Stomach smooth muscle (tissue), 2 donors: ENCODE data around the gene THBD.

Experiments used
- H3K27ac ChIP-seq: one replicate; pipeline ENCODE4 v1.7.0; 2013; ENCODE audit warnings: mild to moderate bottlenecking, low read length, inconsistent platforms
- H3K27me3 ChIP-seq, 2 donors: one replicate each; pipeline ENCODE4 v1.7.0; 2013; ENCODE audit warnings: low read length in 2 of 2; ENCODE audit not compliant: insufficient read depth in 2 of 2, control insufficient read depth in 1 of 2
- H3K36me3 ChIP-seq, 2 donors: one replicate each; pipeline ENCODE4 v1.7.0; 2013; ENCODE audit warnings: low read length in 2 of 2; ENCODE audit not compliant: control insufficient read depth in 2 of 2, insufficient read depth in 2 of 2
- H3K4me1 ChIP-seq: one replicate; pipeline ENCODE4 v1.7.0; 2013; ENCODE audit warnings: low read length; ENCODE audit not compliant: control insufficient read depth, insufficient read depth
- H3K4me3 ChIP-seq, 2 donors: one replicate each; pipeline ENCODE4 v1.7.0; 2013; ENCODE audit warnings: low read length in 2 of 2
- H3K9ac ChIP-seq, 2 donors: one replicate each; pipeline ENCODE4 v1.7.0; 2013; ENCODE audit warnings: low read length in 2 of 2, mild to moderate bottlenecking in 1 of 2
- H3K9me3 ChIP-seq, 2 donors: one replicate each; pipeline ENCODE4 v1.7.0; 2013; ENCODE audit warnings: low read length in 2 of 2; ENCODE audit not compliant: control insufficient read depth in 2 of 2
- donor health status: healthy.
- donor health status: Pancreatic carcinoma.

THBD gene

GRCh38 chr20:23083553-23084220 is 34.2 kb upstream of the THBD start:
- Histone ChIP-seq H3K36me3 (no peaks in the 10 kb centered on the region), H3K27ac (peak overlapping the region; percentile 18), H3K9me3 (no peaks in the 10 kb centered on the region), H3K27me3 (no peaks in the 10 kb centered on the region), H3K4me1 (peaks cover 22% of the 10 kb centered on the region), H3K9ac (peak overlapping the region in 1 of 2 donors; percentile 45), H3K4me3 (peak overlapping the region in 1 of 2 donors; percentile 59)

GRCh38 chr20:23082846-23083552 is 33.5 kb upstream of the THBD start:
- H3K4me3 ChIP-seq: peak overlapping the region in 1 of 2 donors; percentile 59
- peak overlapping the region in 1 of 2 donors; percentile 16 for H3K9ac ChIP-seq
- H3K4me1 ChIP-seq: peaks cover 22% of the 10 kb centered on the region
- no peaks in the 10 kb centered on the region for H3K27me3 ChIP-seq
- peak overlapping the region; percentile 18 for H3K27ac ChIP-seq
- no peaks in the 10 kb centered on the region for H3K9me3 ChIP-seq
- no peaks in the 10 kb centered on the region for H3K36me3 ChIP-seq

GRCh38 chr20:23081263-23081819 is 31.9 kb upstream of the THBD start:
- H3K36me3 ChIP-seq: no peaks in the 10 kb centered on the region
- peaks cover 13% of the 10 kb centered on the region for H3K4me1 ChIP-seq
- no peak overlapping the region for H3K4me3 ChIP-seq
- no peak overlapping the region for H3K9ac ChIP-seq
- H3K9me3 ChIP-seq: no peaks in the 10 kb centered on the region
- no peak overlapping the region for H3K27ac ChIP-seq
- no peaks in the 10 kb centered on the region for H3K27me3 ChIP-seq

GRCh38 chr20:23080521-23080920 is 31.0 kb upstream of the THBD start:
- no peak overlapping the region for H3K27ac ChIP-seq
- no peak overlapping the region for H3K4me3 ChIP-seq
- H3K9me3 ChIP-seq: no peaks in the 10 kb centered on the region
- H3K9ac ChIP-seq: no peak overlapping the region
- H3K36me3 ChIP-seq: no peaks in the 10 kb centered on the region
- no peaks in the 10 kb centered on the region for H3K27me3 ChIP-seq
- H3K4me1 ChIP-seq: peaks cover 8% of the 10 kb centered on the region

- H3K9ac ChIP-seq: no peak overlapping the region
- no peaks in the 10 kb centered on the region for H3K36me3 ChIP-seq
- no peaks in the 10 kb centered on the region for H3K27me3 ChIP-seq
- H3K4me3 ChIP-seq: no peak overlapping the region
- no peak overlapping the region for H3K27ac ChIP-seq
- H3K9me3 ChIP-seq: no peaks in the 10 kb centered on the region
- peaks cover 6% of the 10 kb centered on the region for H3K4me1 ChIP-seq
Observed at GRCh38 chr20:23079926-23080325, 30.5 kb upstream of the THBD start.

- no peak overlapping the region for H3K9ac ChIP-seq
- no peak overlapping the region for H3K27ac ChIP-seq
- H3K4me3 ChIP-seq: no peak overlapping the region
- H3K9me3 ChIP-seq: no peaks in the 10 kb centered on the region
- H3K27me3 ChIP-seq: no peaks in the 10 kb centered on the region
- H3K36me3 ChIP-seq: no peaks in the 10 kb centered on the region
- peaks cover 5% of the 10 kb centered on the region for H3K4me1 ChIP-seq
Observed at GRCh38 chr20:23079016-23079351, 29.5 kb upstream of the THBD start.

GRCh38 chr20:23078351-23079015 is 29.0 kb upstream of the THBD start:
- no peak overlapping the region for H3K9ac ChIP-seq
- peaks cover 5% of the 10 kb centered on the region for H3K4me1 ChIP-seq
- H3K36me3 ChIP-seq: no peaks in the 10 kb centered on the region
- no peak overlapping the region for H3K27ac ChIP-seq
- H3K27me3 ChIP-seq: no peaks in the 10 kb centered on the region
- H3K9me3 ChIP-seq: no peaks in the 10 kb centered on the region
- H3K4me3 ChIP-seq: no peak overlapping the region

- no peaks in the 10 kb centered on the region for H3K36me3 ChIP-seq
- H3K9me3 ChIP-seq: no peaks in the 10 kb centered on the region
- H3K4me1 ChIP-seq: peaks cover 5% of the 10 kb centered on the region
- no peak overlapping the region for H3K27ac ChIP-seq
- H3K9ac ChIP-seq: no peak overlapping the region
- H3K4me3 ChIP-seq: no peak overlapping the region
- no peaks in the 10 kb centered on the region for H3K27me3 ChIP-seq
Observed at GRCh38 chr20:23077277-23077676, 27.8 kb upstream of the THBD start.

- no peaks in the 10 kb centered on the region for H3K4me1 ChIP-seq
- no peaks in the 10 kb centered on the region for H3K27me3 ChIP-seq
- H3K4me3 ChIP-seq: no peak overlapping the region
- H3K36me3 ChIP-seq: no peaks in the 10 kb centered on the region
- no peak overlapping the region for H3K27ac ChIP-seq
- H3K9ac ChIP-seq: no peak overlapping the region
- no peaks in the 10 kb centered on the region for H3K9me3 ChIP-seq
Observed at GRCh38 chr20:23074052-23074451, 24.6 kb upstream of the THBD start.

- H3K4me3 ChIP-seq: no peak overlapping the region
- H3K4me1 ChIP-seq: no peaks in the 10 kb centered on the region
- no peaks in the 10 kb centered on the region for H3K9me3 ChIP-seq
- H3K9ac ChIP-seq: no peak overlapping the region
- no peak overlapping the region for H3K27ac ChIP-seq
- H3K36me3 ChIP-seq: no peaks in the 10 kb centered on the region
- no peaks in the 10 kb centered on the region for H3K27me3 ChIP-seq
Observed at GRCh38 chr20:23072892-23073586, 23.6 kb upstream of the THBD start.
